Measurements from ENCODE around the gene SMC5.

- TF ChIP-seq, protein P1, sequence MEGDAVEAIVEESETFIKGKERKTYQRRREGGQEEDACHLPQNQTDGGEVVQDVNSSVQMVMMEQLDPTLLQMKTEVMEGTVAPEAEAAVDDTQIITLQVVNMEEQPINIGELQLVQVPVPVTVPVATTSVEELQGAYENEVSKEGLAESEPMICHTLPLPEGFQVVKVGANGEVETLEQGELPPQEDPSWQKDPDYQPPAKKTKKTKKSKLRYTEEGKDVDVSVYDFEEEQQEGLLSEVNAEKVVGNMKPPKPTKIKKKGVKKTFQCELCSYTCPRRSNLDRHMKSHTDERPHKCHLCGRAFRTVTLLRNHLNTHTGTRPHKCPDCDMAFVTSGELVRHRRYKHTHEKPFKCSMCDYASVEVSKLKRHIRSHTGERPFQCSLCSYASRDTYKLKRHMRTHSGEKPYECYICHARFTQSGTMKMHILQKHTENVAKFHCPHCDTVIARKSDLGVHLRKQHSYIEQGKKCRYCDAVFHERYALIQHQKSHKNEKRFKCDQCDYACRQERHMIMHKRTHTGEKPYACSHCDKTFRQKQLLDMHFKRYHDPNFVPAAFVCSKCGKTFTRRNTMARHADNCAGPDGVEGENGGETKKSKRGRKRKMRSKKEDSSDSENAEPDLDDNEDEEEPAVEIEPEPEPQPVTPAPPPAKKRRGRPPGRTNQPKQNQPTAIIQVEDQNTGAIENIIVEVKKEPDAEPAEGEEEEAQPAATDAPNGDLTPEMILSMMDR (IDR thresholded peaks at IDR 0.05), result no peak
- TF ChIP-seq POLR2A (IDR thresholded peaks at IDR 0.05), result no peak
These were observed 123.4 kb downstream of the SMC5 start for GRCh38 chr9:70382046-70382708.
